WTC11 (cell line): Measurements from ENCODE around the gene RIPOR1. TPM values are rescaled to one million over a fixed set of nuclear protein-coding genes. Genes with fewer than 3 reads are reported as not detected.
"Not testable (repeated sequence)": the region's sequence is repeated elsewhere in the genome, so short reads cannot be mapped to it uniquely, and the experiment has no call there.

Source experiments
- ATAC-seq: fragments of 200-7000 bp; cut with Tn5 transposase; 2 replicates; pipeline ENCODE4 v1.10.0; 2021; ENCODE audit warnings: mild to moderate bottlenecking, moderate library complexity
- CTCF ChIA-PET: fragments of 300-600 bp; sonication (Branson Sonifier 250); formaldehyde crosslinking; loops from one replicate; lab custom pipeline; 2021; ENCODE audit warnings: antibody characterized with exemption; lab: Charles Lee
- POLR2A ChIA-PET: fragments of 350-600 bp; sonication (Branson Sonifier 250); formaldehyde crosslinking; loops from one replicate; lab custom pipeline; 2021; ENCODE audit warnings: antibody characterized with exemption; lab: Charles Lee
- DNase-seq: peaks from one replicate; pipeline ENCODE4 v3.0.0; 2021; ENCODE audit warnings: low spot score
- H3K27ac Mint-ChIP-seq: 2 replicates; pipeline ENCODE4 v1.8.0; 2021; ENCODE audit warnings: mixed read lengths
- H3K27me3 Mint-ChIP-seq: 2 replicates; pipeline ENCODE4 v1.8.0; 2021; ENCODE audit warnings: low read depth, mild to moderate bottlenecking, moderate library complexity, mixed read lengths
- H3K36me3 Mint-ChIP-seq: 2 replicates; pipeline ENCODE4 v1.8.0; 2021; ENCODE audit warnings: mixed read lengths
- H3K4me1 Mint-ChIP-seq: 2 replicates; pipeline ENCODE4 v1.8.0; 2022; ENCODE audit warnings: mixed read lengths
- H3K4me3 Mint-ChIP-seq: 2 replicates; pipeline ENCODE4 v1.8.0; 2021; ENCODE audit warnings: mild to moderate bottlenecking, moderate library complexity, mixed read lengths
- H3K9me3 Mint-ChIP-seq: 2 replicates; pipeline ENCODE4 v1.8.0; 2021; ENCODE audit warnings: mixed read lengths
- ARID4B ChIP-seq: sonication (generic); formaldehyde crosslinking; IDR thresholded peaks from 2 replicates; pipeline ENCODE4 v1.8.0; 2023; ENCODE audit warnings: missing genetic modification reagents, mild to moderate bottlenecking, borderline replicate concordance
- CBFB ChIP-seq: sonication (generic); formaldehyde crosslinking; IDR thresholded peaks from 2 replicates; pipeline ENCODE4 v1.8.1; 2022; ENCODE audit warnings: mild to moderate bottlenecking, low read depth, missing genetic modification reagents
- CREB1 ChIP-seq: sonication (generic); formaldehyde crosslinking; IDR thresholded peaks from 2 replicates; pipeline ENCODE4 v1.8.0; 2023; ENCODE audit warnings: mild to moderate bottlenecking, missing genetic modification reagents
- E2F5 ChIP-seq: sonication (generic); formaldehyde crosslinking; IDR thresholded peaks from 2 replicates; pipeline ENCODE4 v1.8.1; 2022; ENCODE audit warnings: mild to moderate bottlenecking, moderate library complexity, missing genetic modification reagents
- ELF4 ChIP-seq: sonication (generic); formaldehyde crosslinking; IDR thresholded peaks from 2 replicates; pipeline ENCODE4 v1.8.1; 2022; ENCODE audit warnings: low read depth, mild to moderate bottlenecking, moderate library complexity, missing genetic modification reagents
- GABPB1 ChIP-seq: sonication (generic); formaldehyde crosslinking; IDR thresholded peaks from 2 replicates; pipeline ENCODE4 v1.8.1; 2023; ENCODE audit warnings: mild to moderate bottlenecking, missing genetic modification reagents
- IRF1 ChIP-seq: sonication (generic); formaldehyde crosslinking; IDR thresholded peaks from 2 replicates; pipeline ENCODE4 v1.8.0; 2023; ENCODE audit warnings: missing genetic modification reagents
- JAZF1 ChIP-seq: fragments of 250-450 bp; sonication (Bioruptor Pico); IDR thresholded peaks from 2 replicates; pipeline ENCODE4 v1.9.0; 2021; ENCODE audit warnings: moderate library complexity, mild to moderate bottlenecking, inconsistent platforms
- MYBL2 ChIP-seq: sonication (generic); formaldehyde crosslinking; IDR thresholded peaks from 2 replicates; pipeline ENCODE4 v1.8.1; 2023; ENCODE audit warnings: mild to moderate bottlenecking, moderate library complexity, missing genetic modification reagents
- NR1H2 ChIP-seq: sonication (generic); formaldehyde crosslinking; IDR thresholded peaks from 2 replicates; pipeline ENCODE4 v1.9.0; 2021; ENCODE audit warnings: mild to moderate bottlenecking, moderate library complexity, missing genetic modification reagents
- NR3C1 ChIP-seq: sonication (generic); formaldehyde crosslinking; conservative IDR thresholded peaks from 2 replicates; pipeline ENCODE4 v1.8.1; 2023; ENCODE audit warnings: low read depth, mild to moderate bottlenecking, missing genetic modification reagents
- OVOL2 ChIP-seq: fragments of 250-450 bp; sonication (Bioruptor Pico); IDR thresholded peaks from 2 replicates; pipeline ENCODE4 v1.9.0; 2021; ENCODE audit warnings: mild to moderate bottlenecking, borderline replicate concordance
- SMAD3 ChIP-seq: sonication (generic); formaldehyde crosslinking; IDR thresholded peaks from 2 replicates; pipeline ENCODE4 v1.8.0; 2022; ENCODE audit warnings: missing genetic modification reagents, mild to moderate bottlenecking, borderline replicate concordance
- TEAD4 ChIP-seq: sonication (generic); formaldehyde crosslinking; IDR thresholded peaks from 2 replicates; pipeline ENCODE4 v1.8.0; 2022; ENCODE audit warnings: mild to moderate bottlenecking, missing genetic modification reagents
- USF1 ChIP-seq: sonication (generic); formaldehyde crosslinking; IDR thresholded peaks from 2 replicates; pipeline ENCODE4 v1.8.0; 2022; ENCODE audit warnings: mild to moderate bottlenecking, missing genetic modification reagents
- ZNF263 ChIP-seq: sonication (generic); formaldehyde crosslinking; IDR thresholded peaks from 2 replicates; pipeline ENCODE4 v1.8.1; 2022; ENCODE audit warnings: low read depth, mild to moderate bottlenecking, moderate library complexity, missing genetic modification reagents
- ZNF317 ChIP-seq: sonication (generic); formaldehyde crosslinking; IDR thresholded peaks from 2 replicates; pipeline ENCODE4 v1.8.1; 2023; ENCODE audit warnings: low read depth, mild to moderate bottlenecking, moderate library complexity, missing genetic modification reagents, borderline replicate concordance
- ZNF416 ChIP-seq: fragments of 250-450 bp; sonication (Bioruptor Pico); IDR thresholded peaks from 2 replicates; pipeline ENCODE4 v1.9.0; 2021; ENCODE audit warnings: mild to moderate bottlenecking, inconsistent platforms
- ZNF671 ChIP-seq: fragments of 250-450 bp; sonication (Bioruptor Pico); IDR thresholded peaks from 2 replicates; pipeline ENCODE4 v1.8.0; 2021; ENCODE audit warnings: mild to moderate bottlenecking
- total RNA-seq: library from RNA; stranded (reverse); gene quantifications from 3 replicates; pipeline ENCODE4 v1.2.3, GENCODE V29; 2021
- TF ChIP-seq, protein P1 (sequence below): sonication (generic); formaldehyde crosslinking; IDR thresholded peaks from 2 replicates; pipeline ENCODE4 v1.8.1; 2023; ENCODE audit warnings: mild to moderate bottlenecking, missing genetic modification reagents
- TF ChIP-seq, protein P2 (sequence below): sonication (generic); formaldehyde crosslinking; conservative IDR thresholded peaks from 2 replicates; pipeline ENCODE4 v1.8.1; 2022; ENCODE audit warnings: mild to moderate bottlenecking, missing genetic modification reagents
- TF ChIP-seq, protein P3 (sequence below): sonication (generic); formaldehyde crosslinking; IDR thresholded peaks from 2 replicates; pipeline ENCODE4 v1.8.1; 2023; ENCODE audit warnings: mild to moderate bottlenecking, missing genetic modification reagents

Gene RIPOR1
- total RNA-seq, 1 experiment from 2014 or later: 14.9 TPM

DNA sequence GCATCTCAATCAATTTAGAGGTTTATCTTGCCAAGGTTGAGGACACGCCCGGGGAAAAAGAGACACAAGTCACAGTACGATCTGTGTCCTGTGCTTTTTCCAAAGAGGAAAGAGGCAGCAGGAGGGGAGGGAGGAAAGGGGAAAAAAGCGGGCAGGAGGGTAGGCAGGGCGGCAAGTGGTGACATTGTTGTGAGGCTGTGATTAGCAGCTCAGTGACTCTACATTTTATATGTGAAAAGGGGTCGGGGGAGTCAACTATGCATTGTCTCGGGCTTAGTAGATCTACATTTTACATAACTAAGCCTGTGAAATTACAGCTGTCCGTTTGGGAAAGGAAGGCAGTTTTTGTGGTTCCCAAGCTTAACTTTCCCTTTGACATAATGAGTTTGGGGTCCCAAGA lies 22.2 kb upstream of the RIPOR1 start:
- Mint-ChIP-seq H3K4me3 (no peak overlapping the region), H3K27ac (no peak overlapping the region), H3K36me3 (no peaks in the 10 kb centered on the region), H3K4me1 (peaks cover 5% of the 10 kb centered on the region), H3K9me3 (no peaks in the 10 kb centered on the region), H3K27me3 (peaks cover 51% of the 10 kb centered on the region)
- ChIA-PET POLR2A (no interaction called here), CTCF (interaction anchor here (0.7 to 2.9 kb wide), 5 partner anchors 11 to 166 kb away, joined by 3 to 31 read pairs (median 3); no protein-coding TSS in a partner anchor)
- ATAC-seq (peak; percentile 46; the same call in 1 of the 2 replicates), DNase-seq (no peak)
- no peak for TF ChIP-seq E2F5 (CRISPR knock-in tag)
- TF ChIP-seq SMAD3 (CRISPR knock-in tag): no peak
- TF ChIP-seq ARID4B (CRISPR knock-in tag): no peak
- TF ChIP-seq, protein P1, sequence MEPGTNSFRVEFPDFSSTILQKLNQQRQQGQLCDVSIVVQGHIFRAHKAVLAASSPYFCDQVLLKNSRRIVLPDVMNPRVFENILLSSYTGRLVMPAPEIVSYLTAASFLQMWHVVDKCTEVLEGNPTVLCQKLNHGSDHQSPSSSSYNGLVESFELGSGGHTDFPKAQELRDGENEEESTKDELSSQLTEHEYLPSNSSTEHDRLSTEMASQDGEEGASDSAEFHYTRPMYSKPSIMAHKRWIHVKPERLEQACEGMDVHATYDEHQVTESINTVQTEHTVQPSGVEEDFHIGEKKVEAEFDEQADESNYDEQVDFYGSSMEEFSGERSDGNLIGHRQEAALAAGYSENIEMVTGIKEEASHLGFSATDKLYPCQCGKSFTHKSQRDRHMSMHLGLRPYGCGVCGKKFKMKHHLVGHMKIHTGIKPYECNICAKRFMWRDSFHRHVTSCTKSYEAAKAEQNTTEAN: no peak
- TF ChIP-seq TEAD4 (CRISPR knock-in tag): no peak
- TF ChIP-seq ZNF416: no peak
- no peak for TF ChIP-seq NR3C1 (CRISPR knock-in tag)
- TF ChIP-seq ELF4 (CRISPR knock-in tag): no peak
- TF ChIP-seq CREB1 (CRISPR knock-in tag): no peak
- no peak for TF ChIP-seq GABPB1 (CRISPR knock-in tag)

DNA sequence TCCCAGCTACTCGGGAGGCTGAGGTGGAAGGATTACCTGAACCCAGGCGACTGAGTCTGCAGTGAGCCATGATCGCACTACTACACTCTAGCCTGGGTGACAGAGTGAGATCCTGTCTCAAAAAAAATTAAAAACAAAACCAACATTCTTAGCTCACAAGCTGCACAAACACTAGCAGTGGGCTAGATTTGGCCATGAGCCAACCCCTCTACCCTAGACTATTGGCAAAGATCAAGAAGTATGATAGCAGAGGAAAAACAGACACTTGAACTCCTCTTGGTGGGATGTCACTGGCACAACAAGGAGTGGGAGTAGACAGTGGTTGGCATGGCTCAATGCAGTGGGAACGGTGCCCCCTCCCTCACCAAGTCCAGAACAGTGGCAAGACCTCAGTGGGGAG lies 19.6 kb upstream of the RIPOR1 start:
- Mint-ChIP-seq H3K4me1 (peaks cover 5% of the 10 kb centered on the region), H3K27ac (no peak overlapping the region), H3K27me3 (peaks cover 28% of the 10 kb centered on the region), H3K36me3 (no peaks in the 10 kb centered on the region), H3K9me3 (no peaks in the 10 kb centered on the region), H3K4me3 (no peak overlapping the region)
- TF ChIP-seq MYBL2: no peak
- TF ChIP-seq, protein P2, sequence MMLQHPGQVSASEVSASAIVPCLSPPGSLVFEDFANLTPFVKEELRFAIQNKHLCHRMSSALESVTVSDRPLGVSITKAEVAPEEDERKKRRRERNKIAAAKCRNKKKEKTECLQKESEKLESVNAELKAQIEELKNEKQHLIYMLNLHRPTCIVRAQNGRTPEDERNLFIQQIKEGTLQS (CRISPR knock-in tag): no peak
- TF ChIP-seq OVOL2 (CRISPR knock-in tag): no peak
- TF ChIP-seq CBFB (CRISPR knock-in tag): no peak
- no peak for TF ChIP-seq ZNF671
- TF ChIP-seq ZNF317 (CRISPR knock-in tag): no peak
- TF ChIP-seq, protein P3, sequence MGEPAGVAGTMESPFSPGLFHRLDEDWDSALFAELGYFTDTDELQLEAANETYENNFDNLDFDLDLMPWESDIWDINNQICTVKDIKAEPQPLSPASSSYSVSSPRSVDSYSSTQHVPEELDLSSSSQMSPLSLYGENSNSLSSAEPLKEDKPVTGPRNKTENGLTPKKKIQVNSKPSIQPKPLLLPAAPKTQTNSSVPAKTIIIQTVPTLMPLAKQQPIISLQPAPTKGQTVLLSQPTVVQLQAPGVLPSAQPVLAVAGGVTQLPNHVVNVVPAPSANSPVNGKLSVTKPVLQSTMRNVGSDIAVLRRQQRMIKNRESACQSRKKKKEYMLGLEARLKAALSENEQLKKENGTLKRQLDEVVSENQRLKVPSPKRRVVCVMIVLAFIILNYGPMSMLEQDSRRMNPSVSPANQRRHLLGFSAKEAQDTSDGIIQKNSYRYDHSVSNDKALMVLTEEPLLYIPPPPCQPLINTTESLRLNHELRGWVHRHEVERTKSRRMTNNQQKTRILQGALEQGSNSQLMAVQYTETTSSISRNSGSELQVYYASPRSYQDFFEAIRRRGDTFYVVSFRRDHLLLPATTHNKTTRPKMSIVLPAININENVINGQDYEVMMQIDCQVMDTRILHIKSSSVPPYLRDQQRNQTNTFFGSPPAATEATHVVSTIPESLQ (CRISPR knock-in tag): no peak
- no peak for TF ChIP-seq IRF1 (CRISPR knock-in tag)
- TF ChIP-seq JAZF1: no peak
- no peak for TF ChIP-seq USF1 (CRISPR knock-in tag)
- no peak for TF ChIP-seq ZNF263
- no peak for TF ChIP-seq NR1H2 (CRISPR knock-in tag)
- DNase-seq (no peak), ATAC-seq (no peak)
- CTCF ChIA-PET: interaction anchor here (1.0 to 2.8 kb wide), 3 partner anchors 12 to 308 kb away, joined by 3 to 24 read pairs (median 4); no protein-coding TSS in a partner anchor
- POLR2A ChIA-PET: no interaction called here

- not testable (repeated sequence) for H3K36me3 Mint-ChIP-seq, H3K27ac Mint-ChIP-seq, H3K4me3 Mint-ChIP-seq, H3K4me1 Mint-ChIP-seq, H3K9me3 Mint-ChIP-seq, DNase-seq
- peaks cover 29% of the 10 kb centered on the region for H3K27me3 Mint-ChIP-seq
- POLR2A ChIA-PET: interaction anchor here (0.5 to 0.7 kb wide), 2 partner anchors 20 to 1817 kb away, joined by 3 to 4 read pairs; no protein-coding TSS in a partner anchor
- CTCF ChIA-PET: interaction anchor here (0.5 to 5.8 kb wide), 38 partner anchors 9 to 502 kb away, joined by 3 to 70 read pairs (median 6); partner anchors contain the start of genes ACD, AGRP, ATP6V0D1 and C16orf86
- ATAC-seq: peak; percentile 66
Observed at GRCh38 chr16:67513892-67514291, 14.7 kb upstream of the RIPOR1 start.
